IPS-11a (cell line): ENCODE results near the gene CRTC1.

Source experiments
- H3K4me3 ChIP-seq: one replicate; pipeline ENCODE4 v1.5.1; 2013; ENCODE audit warnings: low read depth, low read length, control low read depth

The CRTC1 gene

DNA sequence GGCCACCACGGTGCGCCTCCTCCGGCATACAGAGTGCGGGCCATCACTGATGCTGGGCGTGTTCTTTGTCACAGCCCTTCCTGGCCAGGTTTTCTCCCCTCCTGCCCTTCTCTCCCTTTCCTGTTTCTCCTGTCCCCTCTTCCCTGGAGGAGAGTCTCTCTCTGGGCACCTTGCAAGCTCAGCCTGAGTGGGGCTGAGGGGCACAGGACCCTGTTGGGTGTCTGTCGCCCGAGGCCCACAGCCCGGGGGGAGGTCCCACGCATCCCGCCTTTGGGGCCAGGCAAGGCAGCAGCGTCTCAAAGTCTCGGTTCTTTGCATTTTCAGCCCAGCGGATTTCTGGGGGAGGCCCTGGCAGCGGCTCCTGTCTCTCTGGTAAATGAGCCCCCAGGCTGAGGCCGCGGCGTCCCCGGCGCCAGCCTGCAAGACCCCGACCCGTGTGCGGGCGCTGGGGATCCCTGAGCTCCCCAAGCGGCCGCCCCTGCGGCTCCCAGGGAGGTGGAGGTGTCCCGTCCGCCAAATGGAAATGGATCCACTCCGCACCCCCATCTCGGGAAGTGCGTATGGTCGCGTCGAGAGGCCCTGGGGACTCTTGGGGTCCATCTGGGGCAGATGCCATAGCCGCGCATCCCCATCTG, 60.4 kb downstream of the CRTC1 start:
- no peak overlapping the region for H3K4me3 ChIP-seq

DNA sequence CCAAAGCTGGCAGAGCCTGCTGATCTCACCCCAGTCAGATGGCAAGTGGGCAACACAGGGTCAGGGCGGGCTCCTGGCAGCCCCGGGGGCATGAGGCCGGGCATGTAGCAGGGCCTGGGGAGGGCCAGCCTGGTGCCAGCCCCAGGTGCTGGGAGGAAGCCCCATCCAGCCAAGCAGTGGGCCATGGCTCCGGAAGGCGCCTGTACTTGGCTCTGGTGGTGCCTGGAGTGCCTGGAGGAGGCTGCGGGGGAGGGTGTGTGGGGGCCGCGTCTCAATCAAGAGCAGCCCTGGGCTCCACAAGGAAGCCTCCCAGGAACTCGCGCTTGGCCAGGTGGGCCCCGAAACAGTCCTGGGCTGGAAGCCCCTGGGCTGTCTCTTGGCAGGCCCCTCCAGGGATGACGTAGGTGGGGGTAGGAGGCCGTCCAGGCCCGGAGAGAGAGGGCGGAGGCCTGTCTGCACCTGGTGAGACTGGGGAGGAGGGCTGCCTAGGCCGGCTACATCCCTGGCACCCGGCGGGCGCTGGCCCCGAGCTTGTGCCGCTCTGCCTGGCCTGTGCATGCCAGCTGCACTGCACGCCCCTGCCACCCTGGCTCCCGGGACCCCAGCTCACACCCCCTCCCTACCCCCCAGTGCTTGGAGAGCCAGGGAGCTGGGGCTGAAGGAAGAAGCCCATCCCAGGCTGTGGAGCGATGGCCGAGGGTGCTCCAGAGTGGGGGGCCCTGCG, 61.7 kb downstream of the CRTC1 start:
- H3K4me3 ChIP-seq, result no peak overlapping the region

DNA sequence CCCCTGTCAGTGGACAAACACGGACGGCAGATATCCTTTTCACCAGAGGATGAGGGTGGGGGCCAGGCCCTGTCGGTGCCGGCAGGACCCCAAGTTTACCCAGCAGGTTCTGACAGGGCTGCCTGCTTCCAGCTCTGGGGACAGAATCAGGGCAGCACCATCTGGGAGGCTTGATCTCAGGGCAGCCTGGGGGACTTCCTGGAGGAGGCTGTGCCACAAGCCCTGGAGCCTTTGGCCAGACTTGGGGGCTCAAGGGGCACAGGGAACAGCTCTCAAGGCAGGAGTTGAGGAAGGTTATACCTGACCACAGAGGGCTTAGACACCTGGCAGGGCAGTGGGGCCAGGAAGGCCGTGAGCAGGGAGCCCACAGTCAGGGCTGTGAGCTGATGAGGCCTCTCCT, 62.5 kb downstream of the CRTC1 start:
- no peak overlapping the region for H3K4me3 ChIP-seq

DNA sequence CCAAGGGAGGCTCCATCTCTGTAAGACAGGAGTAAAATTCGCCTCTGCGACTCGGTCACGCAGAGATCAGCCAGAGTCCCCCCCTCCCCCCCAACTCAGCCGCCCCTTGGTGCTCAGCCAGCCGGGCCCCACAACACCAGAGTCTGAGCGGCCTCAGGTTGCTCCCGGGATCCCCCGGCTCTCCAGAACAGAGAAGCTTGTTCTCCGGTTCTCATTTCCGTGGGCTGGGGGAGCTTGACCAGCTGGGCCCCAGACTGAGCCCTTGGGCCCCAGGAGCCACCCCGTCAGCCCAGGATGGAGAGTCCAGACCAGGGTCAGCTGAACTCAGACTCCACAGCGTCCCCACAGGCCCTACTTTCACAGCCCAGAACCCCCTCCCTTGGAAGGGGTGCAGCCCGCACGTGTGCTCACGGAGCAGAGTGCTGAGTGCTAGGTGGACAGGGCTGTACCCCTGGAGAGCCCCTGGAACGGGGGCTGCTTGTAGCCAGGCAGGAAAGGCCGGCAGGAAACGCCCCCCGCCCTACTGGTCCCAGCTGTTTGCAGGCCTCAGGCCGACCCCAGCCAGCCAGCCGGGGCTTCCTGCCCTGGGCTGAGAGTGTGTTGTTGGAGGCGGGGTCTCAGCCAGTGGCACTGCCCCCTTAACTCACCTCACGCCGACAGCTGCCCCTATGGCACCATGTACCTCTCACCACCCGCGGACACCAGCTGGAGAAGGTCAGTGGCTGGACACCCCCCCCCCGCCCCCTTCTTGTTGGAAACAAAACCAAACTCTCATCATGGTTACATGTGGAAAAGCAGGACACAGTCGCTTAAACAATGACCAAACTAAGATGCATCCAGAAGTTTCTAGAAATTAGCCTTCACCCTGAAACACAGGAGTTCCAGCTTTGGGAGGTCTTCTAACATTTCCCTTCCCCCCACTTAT, 63.2 kb downstream of the CRTC1 start:
- no peak overlapping the region for H3K4me3 ChIP-seq

DNA sequence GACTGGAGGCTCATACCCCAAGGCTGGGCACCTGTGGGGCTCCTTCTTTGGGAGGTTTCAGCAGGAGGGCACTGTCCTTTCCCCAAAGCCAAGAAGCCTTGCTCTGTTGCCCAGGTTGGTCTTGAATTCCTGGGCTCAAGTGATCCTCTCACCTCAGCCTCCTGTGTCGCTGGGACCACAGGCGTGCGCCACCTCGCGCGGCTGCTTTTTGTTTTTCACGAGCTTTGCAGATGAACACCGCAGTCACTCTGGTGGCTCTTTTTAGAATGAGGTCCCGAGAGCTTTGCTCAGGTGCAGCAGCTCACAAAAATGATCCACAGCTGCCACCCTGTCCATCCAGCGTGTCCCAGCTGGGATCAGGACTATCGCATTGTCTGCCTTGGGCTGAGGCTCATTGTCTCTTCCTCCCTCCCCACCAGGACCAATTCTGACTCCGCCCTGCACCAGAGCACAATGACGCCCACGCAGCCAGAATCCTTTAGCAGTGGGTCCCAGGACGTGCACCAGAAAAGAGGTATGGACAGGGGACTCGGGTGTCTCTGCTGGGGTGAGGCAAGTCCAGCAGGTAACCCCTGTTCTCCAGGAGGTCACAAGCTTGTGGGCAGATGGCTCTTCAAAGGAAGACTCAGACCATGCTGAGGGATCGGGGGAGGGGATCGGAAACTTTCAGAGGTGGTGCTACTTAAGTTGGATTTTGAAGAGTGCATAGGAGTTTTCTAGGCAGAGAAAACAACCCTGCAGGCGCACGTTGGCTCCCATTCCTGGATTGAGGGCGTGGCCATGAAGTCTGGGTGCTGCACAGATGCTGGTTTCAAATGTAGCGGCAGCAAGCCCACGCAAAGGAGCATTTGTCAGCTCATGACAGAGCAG, 66.1 kb downstream of the CRTC1 start:
- H3K4me3 ChIP-seq, result no peak overlapping the region

DNA sequence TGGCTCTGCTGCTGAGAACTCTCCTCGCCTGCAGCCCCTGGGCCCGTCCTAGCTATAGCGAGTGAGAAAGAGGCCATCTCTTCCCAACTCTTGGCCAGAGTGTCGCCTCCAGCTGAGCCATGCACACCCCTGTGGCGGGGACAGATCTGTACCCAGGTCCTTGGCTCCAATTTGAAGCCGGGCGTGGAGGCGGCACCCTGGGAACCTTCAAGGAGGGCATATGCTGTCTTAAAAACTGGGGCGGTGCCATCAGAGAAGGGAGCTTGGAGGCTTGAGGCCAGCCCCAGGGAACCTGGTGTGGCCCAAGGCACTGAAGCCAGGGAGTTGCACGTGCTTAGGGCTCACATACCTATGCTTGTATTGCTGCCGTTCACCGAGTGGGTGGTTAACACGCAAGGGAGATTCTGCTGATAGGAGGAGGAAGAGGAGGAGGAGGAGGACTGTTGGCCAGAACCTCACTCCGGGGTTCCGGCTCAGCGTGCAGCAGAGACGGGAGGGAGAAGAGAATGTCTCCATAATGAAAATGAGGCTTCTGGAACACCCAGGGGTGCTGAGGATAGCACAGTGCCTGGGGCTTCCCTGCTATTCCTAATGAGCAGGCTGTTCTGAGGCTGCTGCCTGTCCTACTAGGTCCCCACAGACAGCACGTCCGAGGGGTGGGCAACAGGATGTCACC, 67.0 kb downstream of the CRTC1 start:
- H3K4me3 ChIP-seq, result no peak overlapping the region

DNA sequence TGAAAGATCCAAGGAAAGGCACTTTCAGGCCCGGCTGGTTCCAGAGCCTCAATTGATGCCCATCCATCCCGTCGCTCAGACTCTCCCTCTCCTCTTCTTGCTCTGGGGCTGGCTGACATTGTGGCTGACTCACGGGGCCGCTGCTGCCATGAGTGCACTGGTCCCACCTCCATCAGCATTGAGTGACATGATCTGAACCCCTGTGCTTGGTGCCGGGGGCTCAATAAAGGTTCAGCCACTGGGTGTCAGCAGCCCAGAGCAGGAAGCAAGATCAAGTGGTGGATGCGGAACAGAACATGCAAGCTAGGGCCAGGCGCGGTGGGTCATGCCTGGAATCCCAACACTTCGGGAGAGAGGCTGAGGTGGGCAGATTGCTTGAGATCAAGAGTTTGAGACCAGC, 68.1 kb downstream of the CRTC1 start:
- no peak overlapping the region for H3K4me3 ChIP-seq

DNA sequence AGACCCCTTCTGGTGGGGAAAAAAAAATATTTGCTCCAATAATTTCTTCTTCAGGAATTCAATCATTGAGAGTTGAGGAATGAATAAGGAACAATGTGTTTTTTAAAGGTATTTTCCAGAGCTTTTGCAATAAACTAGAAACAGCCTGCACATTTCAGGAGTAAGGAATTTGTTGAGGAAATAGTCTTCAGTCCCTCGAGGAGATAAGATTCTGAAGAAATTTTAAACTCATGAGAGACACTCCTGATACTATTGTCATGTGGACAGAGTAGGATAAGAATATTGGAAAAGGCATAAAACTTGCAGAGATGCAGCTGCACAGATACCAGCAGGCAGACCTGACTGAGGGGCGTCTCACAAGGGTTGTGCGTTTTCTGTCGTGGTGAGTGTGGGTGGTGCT, 71.0 kb downstream of the CRTC1 start:
- H3K4me3 ChIP-seq, result no peak overlapping the region

DNA sequence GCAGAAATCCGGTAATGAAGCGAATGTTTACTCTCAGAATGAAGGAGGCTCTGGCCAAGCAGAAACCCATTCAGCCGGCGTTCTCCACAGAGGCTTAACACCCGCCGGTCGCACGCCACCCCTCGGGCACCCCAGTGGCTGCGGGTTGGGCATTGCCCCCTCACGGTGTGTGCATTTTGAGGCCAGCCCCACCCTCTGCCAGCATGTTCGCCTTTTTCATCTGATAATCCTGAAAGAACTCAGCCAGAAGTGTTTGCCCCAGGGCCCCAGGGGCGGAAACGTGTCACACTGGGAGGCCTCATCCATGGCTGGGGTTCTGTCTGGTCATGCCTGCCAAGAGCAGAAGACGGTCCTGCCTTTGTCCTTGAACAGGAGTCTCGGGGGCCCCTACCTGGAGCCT, 73.4 kb downstream of the CRTC1 start:
- no peak overlapping the region for H3K4me3 ChIP-seq

DNA sequence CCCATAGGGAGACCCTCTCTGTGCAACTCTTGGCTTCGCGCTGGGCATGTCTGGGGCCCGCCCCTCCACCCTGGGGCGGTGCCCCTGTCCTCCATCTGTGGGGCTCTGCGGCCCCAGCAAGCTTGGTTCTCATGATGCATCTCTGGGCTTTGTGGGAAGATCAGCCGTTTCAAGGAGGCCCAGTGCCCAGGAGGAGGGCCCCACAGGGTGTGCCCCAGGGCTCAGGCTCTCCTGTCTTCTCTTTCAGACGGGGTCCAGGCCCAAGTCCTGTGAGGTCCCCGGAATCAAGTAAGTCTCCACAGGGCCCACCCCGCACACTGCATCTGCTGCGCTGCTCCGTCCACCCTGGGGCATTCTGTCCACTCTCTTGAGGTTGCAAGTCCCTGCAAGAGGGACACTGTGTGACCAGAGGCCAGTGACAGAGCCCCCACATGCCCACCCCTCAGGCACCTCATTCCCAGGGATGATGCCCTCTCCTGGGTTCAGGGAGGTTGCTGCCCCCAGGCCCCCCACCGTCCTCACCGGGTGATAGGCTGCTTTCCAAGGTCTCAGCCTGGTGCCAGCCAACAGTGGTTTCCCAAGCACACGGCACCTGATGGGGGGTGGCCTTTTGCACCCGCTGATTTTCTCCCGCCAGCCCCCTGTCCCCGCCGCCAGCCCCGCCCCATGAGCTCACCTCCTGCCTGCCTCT, 76.0 kb downstream of the CRTC1 start:
- no peak overlapping the region for H3K4me3 ChIP-seq

DNA sequence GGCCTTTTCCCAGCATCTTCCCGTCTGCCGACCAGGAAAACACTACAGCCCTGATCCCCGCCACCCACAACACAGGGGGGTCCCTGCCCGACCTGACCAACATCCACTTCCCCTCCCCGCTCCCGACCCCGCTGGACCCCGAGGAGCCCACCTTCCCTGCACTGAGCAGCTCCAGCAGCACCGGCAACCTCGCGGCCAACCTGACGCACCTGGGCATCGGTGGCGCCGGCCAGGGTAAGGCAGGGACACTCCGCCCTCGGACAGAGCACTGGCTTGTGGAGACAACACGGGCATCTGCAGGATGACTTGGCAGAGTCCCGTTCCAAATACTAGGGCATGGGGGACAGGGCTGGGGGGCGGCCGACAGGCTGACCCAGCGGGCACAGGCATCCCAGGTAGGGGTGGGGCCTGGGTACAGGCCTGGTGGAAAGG, 76.5 kb downstream of the CRTC1 start:
- no peak overlapping the region for H3K4me3 ChIP-seq

DNA sequence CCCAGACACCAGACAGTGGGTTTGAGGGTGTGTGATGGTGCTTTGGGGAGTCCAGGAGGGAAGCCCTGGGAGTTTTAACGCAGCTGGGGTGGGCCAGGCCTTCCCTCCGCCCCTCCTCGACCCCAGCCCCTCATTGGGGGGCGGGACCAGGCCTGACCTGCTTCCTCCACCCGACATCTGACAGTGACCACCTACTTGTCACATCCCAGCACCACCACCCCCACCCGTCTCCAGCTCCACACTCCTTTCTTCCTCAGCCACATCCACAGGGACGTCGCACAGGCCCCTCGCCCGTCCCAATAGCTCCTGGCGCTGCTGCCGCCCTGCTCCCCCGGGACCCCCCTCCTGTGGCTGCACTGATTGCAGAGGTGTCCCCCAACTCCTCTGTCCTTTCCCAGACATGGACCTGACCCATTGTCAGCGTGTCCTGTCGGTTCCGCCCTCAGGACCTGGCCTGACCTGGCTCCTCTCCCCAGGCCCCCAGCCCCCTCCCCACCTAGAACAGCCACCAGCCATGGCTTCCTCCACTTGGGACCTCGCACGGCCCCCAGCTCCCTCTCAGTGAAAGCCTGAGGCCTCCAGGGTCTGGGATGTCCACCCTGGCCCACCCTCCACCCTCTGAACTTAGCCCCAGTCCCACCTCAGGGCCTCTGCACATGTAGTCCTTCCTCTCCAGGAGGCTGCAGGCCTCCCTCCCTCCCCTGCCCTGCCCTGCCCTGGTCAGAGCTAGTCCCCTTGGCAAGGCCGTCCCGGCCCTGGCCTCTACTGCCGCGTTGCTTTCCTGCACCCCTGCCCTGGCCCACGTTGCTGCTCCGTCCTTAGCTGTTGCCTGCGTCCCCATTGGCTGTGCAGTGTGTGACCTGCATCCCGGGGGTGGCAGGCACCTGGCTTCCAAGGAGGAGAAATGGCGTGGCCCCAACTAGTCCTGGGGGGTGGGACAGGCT, 77.2 kb downstream of the CRTC1 start:
- no peak overlapping the region for H3K4me3 ChIP-seq

DNA sequence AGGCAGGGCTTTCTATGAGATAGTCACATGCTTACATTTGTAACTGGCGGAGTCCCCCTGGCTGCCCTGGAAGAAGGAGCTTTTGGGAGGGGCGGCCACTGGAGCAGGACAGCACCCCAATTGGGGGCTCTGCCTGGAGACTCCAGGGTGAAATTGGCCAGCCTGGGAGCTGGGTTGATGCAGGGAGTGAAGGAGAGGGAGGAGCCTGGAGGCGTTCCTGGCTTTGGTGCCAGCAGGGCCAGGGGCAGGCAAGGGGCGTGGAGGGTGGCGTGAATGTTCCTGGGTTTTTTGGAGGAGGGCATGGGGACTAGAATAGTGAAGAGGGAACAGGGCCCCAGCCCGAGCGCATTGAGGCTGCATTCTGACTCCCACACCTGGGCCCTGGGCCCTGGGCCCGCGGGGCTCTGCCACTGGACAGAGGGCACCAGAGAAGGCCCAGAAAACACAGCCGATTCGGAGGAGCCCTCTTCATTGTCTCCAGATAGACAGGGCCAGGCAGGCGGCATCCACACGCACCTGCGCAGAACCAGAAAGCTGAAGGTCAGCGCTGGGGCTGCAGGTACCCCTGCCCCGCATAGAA, 78.1 kb downstream of the CRTC1 start:
- H3K4me3 ChIP-seq, result no peak overlapping the region

DNA sequence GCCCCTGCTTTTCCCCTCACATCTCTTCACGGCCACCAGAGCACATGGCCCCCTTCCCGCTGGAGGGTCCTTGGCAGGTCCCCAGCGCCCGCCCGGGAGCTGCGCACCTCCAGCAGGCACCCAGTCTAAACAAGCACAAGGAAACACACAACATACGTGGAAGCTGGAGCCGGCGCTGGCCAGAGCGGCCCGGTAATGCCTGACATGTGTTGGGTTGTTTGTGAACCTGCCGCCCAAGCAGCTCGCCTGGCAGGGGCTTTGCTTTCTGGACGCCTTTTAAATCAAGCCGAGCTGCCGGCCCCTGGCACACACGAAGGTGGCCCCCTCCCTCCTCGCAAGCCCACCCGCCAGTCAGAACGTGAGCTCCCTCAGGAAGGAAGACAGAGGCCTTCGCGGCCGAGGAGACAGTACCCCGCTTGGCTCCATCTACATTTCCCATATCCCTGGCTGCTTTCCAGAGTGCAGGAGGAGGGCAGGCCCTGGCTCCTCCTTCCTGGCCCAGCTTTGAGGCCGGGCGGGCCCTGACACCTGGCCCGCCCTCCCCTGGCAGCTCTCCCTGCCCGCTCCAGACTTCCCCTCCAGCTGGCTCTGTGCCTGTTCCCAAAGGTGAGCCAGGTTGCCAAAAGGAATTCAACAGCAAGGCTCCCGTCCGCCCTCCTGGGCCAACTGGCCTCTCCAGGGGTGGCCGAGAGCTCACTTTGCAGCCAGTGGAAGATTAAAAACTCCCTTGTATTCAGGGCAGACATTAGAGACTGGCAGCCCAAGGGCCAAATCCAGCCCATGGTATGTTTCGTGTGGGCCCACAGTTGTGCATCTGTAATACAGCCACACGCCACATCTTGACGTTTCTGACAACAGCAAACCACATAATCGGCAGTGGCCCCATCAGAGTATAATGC, 78.9 kb downstream of the CRTC1 start:
- H3K4me3 ChIP-seq, result no peak overlapping the region

DNA sequence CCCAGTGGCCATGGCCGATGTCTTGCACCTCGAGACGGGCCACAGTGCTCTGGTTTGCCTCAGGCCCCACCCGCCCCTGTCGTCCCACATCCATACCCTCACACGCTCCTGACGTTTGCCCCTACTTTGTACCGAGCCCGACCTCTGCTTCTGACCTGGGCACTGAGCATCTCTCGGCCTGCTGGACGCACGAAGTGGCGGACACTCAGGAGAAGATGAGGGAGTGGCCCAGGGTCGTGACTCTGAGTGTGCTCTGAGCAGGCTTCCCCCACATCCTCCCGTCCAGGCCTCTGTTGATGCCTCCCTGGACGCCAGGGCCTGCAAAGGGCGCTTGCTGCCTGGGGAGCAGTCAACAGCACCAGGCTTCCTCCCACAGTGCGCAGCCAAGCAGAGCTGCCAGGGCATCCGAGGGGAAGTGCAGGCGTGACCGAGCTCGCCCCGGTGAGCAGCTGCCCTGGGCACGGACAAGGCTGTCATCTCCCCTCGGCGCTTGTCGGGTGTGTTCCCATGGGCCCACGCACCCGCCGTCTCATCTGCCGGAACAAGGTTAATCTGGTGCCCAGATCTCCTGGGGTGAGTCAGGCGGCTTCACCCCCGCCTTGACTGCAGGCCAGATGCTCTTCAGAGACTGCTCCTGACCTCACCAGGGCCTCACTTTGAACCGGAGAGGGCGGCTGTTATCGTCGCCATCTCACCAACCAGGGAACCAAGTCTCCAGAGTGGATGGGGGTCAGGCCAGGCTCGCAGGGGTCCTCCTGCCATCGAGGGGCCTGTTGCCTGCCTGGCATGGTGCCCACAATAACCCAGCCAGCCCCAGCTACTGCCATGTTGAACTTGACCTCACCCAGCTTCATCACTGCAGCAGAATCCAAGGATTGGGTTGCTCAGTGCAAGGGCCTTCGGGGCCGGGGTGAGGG, 80.5 kb downstream of the CRTC1 start:
- no peak overlapping the region for H3K4me3 ChIP-seq

DNA sequence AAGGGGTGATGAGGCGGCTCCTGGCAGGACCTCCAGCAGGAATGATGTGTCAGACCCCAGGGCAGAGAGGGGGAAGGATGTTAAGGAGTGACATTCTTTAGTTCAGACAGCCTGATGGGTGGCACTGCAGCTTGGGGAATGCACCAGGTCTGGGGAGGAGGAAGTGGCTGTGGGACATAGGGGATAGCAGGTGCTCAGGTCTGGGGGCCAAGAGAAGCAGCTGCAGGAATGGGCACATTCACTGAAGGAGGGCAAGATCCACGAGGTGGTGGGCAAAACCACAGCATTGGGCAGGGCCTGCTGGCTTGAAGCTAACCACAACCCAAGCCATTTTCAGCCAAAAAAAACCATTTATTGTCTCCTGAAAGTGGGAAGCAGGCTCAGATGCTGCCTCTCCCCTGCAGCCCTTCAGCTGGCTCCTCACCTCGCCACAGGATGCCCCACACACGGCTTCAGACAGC, 81.1 kb downstream of the CRTC1 start:
- no peak overlapping the region for H3K4me3 ChIP-seq
